Parathyroid adenoma (tissue), 2 donors: Measurements from ENCODE around the gene ZNF277.

Experiments
- H2AFZ ChIP-seq: fragments of 300-600 bp; sonication (generic); one replicate; pipeline ENCODE4 v1.7.0; 2017; ENCODE audit warnings: antibody characterized with exemption, mild to moderate bottlenecking
- H3K27ac ChIP-seq: fragments of 300-600 bp; sonication (generic); one replicate; pipeline ENCODE4 v1.7.0; 2017
- H3K27me3 ChIP-seq: fragments of 300-600 bp; sonication (generic); one replicate; pipeline ENCODE4 v1.7.0; 2017; ENCODE audit warnings: low read length; ENCODE audit not compliant: control insufficient read depth, insufficient read depth
- H3K36me3 ChIP-seq: fragments of 300-600 bp; sonication (generic); one replicate; pipeline ENCODE4 v1.7.0; 2017; ENCODE audit warnings: low read length; ENCODE audit not compliant: control insufficient read depth, insufficient read depth
- H3K4me1 ChIP-seq: fragments of 300-600 bp; sonication (generic); one replicate; pipeline ENCODE4 v1.7.0; 2017; ENCODE audit warnings: control low read depth
- H3K4me2 ChIP-seq: fragments of 300-600 bp; sonication (generic); one replicate; pipeline ENCODE4 v1.7.0; 2017; ENCODE audit warnings: low read length
- H3K4me3 ChIP-seq: fragments of 300-600 bp; sonication (generic); one replicate; pipeline ENCODE4 v1.7.0; 2017; ENCODE audit warnings: low read depth, low read length
- H3K79me2 ChIP-seq: fragments of 300-600 bp; sonication (generic); one replicate; pipeline ENCODE4 v1.7.0; 2017; ENCODE audit warnings: control low read depth
- H3K9ac ChIP-seq: fragments of 300-600 bp; sonication (generic); one replicate; pipeline ENCODE4 v1.7.0; 2017; ENCODE audit warnings: mild to moderate bottlenecking
- H3K9me3 ChIP-seq: fragments of 300-600 bp; sonication (generic); one replicate; pipeline ENCODE4 v1.7.0; 2017; ENCODE audit warnings: low read length; ENCODE audit not compliant: control insufficient read depth
- CTCF ChIP-seq: fragments of 300-600 bp; sonication (generic); IDR thresholded peaks from one replicate; pipeline ENCODE4 v1.7.0; 2017; ENCODE audit warnings: antibody characterized with exemption, mild to moderate bottlenecking
- donor health status: primary hyperparathyroidism.

Gene ZNF277

GRCh38 chr7:112212571-112212970 is 6.1 kb downstream of the ZNF277 start:
- Histone ChIP-seq H3K4me1 (peaks cover 8% of the 10 kb centered on the region), H3K4me3 (no peak overlapping the region), H3K27me3 (no peaks in the 10 kb centered on the region), H3K9me3 (no peaks in the 10 kb centered on the region), H3K4me2 (no peak overlapping the region), H3K79me2 (peaks cover 14% of the 10 kb centered on the region), H2AFZ (no peak overlapping the region), H3K27ac (no peak overlapping the region), H3K9ac (no peak overlapping the region), H3K36me3 (no peaks in the 10 kb centered on the region)
- no peak for TF ChIP-seq CTCF

GRCh38 chr7:112213735-112214134 is 7.2 kb downstream of the ZNF277 start:
- H3K79me2 ChIP-seq, result peaks cover 10% of the 10 kb centered on the region
- TF ChIP-seq CTCF, result no peak
- no peaks in the 10 kb centered on the region for H3K36me3 ChIP-seq
- H3K4me2 ChIP-seq, result no peak overlapping the region
- no peak overlapping the region for H3K27ac ChIP-seq
- H3K27me3 ChIP-seq, result no peaks in the 10 kb centered on the region
- no peak overlapping the region for H3K9ac ChIP-seq
- H3K4me3 ChIP-seq, result no peak overlapping the region
- H2AFZ ChIP-seq, result no peak overlapping the region
- H3K9me3 ChIP-seq, result no peaks in the 10 kb centered on the region
- H3K4me1 ChIP-seq, result peaks cover 8% of the 10 kb centered on the region

- Histone ChIP-seq H3K4me3 (no peak overlapping the region), H3K9me3 (no peaks in the 10 kb centered on the region), H3K27ac (no peak overlapping the region), H3K36me3 (no peaks in the 10 kb centered on the region), H3K79me2 (peaks cover 10% of the 10 kb centered on the region), H3K4me2 (no peak overlapping the region), H3K9ac (no peak overlapping the region), H3K27me3 (no peaks in the 10 kb centered on the region), H3K4me1 (peaks cover 8% of the 10 kb centered on the region), H2AFZ (no peak overlapping the region)
- TF ChIP-seq CTCF, result no peak
Measured at GRCh38 chr7:112214268-112214667, 7.8 kb downstream of the ZNF277 start.

- H3K36me3 ChIP-seq, result no peaks in the 10 kb centered on the region
- no peak overlapping the region for H2AFZ ChIP-seq
- peaks cover 10% of the 10 kb centered on the region for H3K79me2 ChIP-seq
- no peak overlapping the region for H3K4me3 ChIP-seq
- H3K27me3 ChIP-seq, result no peaks in the 10 kb centered on the region
- TF ChIP-seq CTCF, result no peak
- no peak overlapping the region for H3K4me2 ChIP-seq
- peaks cover 8% of the 10 kb centered on the region for H3K4me1 ChIP-seq
- H3K27ac ChIP-seq, result no peak overlapping the region
- H3K9me3 ChIP-seq, result no peaks in the 10 kb centered on the region
- no peak overlapping the region for H3K9ac ChIP-seq
Measured at GRCh38 chr7:112214883-112215282, 8.4 kb downstream of the ZNF277 start.

- Histone ChIP-seq H3K9ac (no peak overlapping the region), H3K27ac (no peak overlapping the region), H3K4me3 (no peak overlapping the region), H3K4me2 (no peak overlapping the region), H2AFZ (no peak overlapping the region), H3K27me3 (no peaks in the 10 kb centered on the region), H3K36me3 (no peaks in the 10 kb centered on the region), H3K9me3 (no peaks in the 10 kb centered on the region), H3K79me2 (peaks cover 7% of the 10 kb centered on the region), H3K4me1 (peaks cover 8% of the 10 kb centered on the region)
- TF ChIP-seq CTCF, result no peak
Measured at GRCh38 chr7:112215787-112216186, 9.3 kb downstream of the ZNF277 start.
